HEK293T (cell line): ENCODE results near the gene IFNW1.

ENCODE experiments used
- CTCF ChIA-PET: fragments of 350-600 bp; formaldehyde crosslinking; extraction: SDS; loops from one replicate; lab custom pipeline; 2021; ENCODE audit warnings: antibody characterized with exemption, inconsistent platforms; lab: Yijun Ruan, JAX
- POLR2A ChIA-PET: fragments of 350-600 bp; formaldehyde crosslinking; extraction: SDS; loops from one replicate; lab custom pipeline; 2020; ENCODE audit warnings: antibody characterized with exemption, inconsistent platforms; lab: Yijun Ruan, JAX
- DNase-seq: peaks from one replicate; pipeline ENCODE4 v3.0.0; 2012; ENCODE audit warnings: mixed read lengths; ENCODE audit errors: extremely low spot score
- ARNT ChIP-seq: fragments of 450-650 bp; IDR thresholded peaks from 2 replicates; pipeline ENCODE4 v1.6.1; 2017; ENCODE audit warnings: mild to moderate bottlenecking
- BHLHE40 ChIP-seq: fragments of 450-650 bp; IDR thresholded peaks from 2 replicates; pipeline ENCODE4 v1.6.1; 2016; ENCODE audit warnings: mild to moderate bottlenecking, moderate library complexity, borderline replicate concordance
- CTBP1 ChIP-seq: fragments of 450-650 bp; IDR thresholded peaks from 2 replicates; pipeline ENCODE4 v1.6.1; 2016; ENCODE audit warnings: borderline replicate concordance
- ELF4 ChIP-seq: fragments of 450-650 bp; IDR thresholded peaks from 2 replicates; pipeline ENCODE4 v1.6.1; 2017; ENCODE audit warnings: antibody characterized with exemption
- FOXA1 ChIP-seq: fragments of 450-650 bp; IDR thresholded peaks from 2 replicates; pipeline ENCODE4 v1.6.1; 2016; ENCODE audit warnings: mild to moderate bottlenecking
- FOXK2 ChIP-seq: fragments of 450-650 bp; IDR thresholded peaks from 2 replicates; pipeline ENCODE4 v1.6.1; 2016; ENCODE audit warnings: mild to moderate bottlenecking
- FOXM1 ChIP-seq: fragments of 450-650 bp; IDR thresholded peaks from 2 replicates; pipeline ENCODE4 v1.6.1; 2017; ENCODE audit warnings: mild to moderate bottlenecking, borderline replicate concordance
- HDGF ChIP-seq: fragments of 450-650 bp; IDR thresholded peaks from 2 replicates; pipeline ENCODE4 v1.6.1; 2017; ENCODE audit warnings: antibody characterized with exemption, borderline replicate concordance
- L3MBTL2 ChIP-seq: fragments of 450-650 bp; conservative IDR thresholded peaks from 2 replicates; pipeline ENCODE4 v1.6.1; 2016; ENCODE audit warnings: mild to moderate bottlenecking
- LEF1 ChIP-seq: fragments of 450-650 bp; IDR thresholded peaks from 2 replicates; pipeline ENCODE4 v1.6.1; 2017; ENCODE audit warnings: mild to moderate bottlenecking, borderline replicate concordance
- NFRKB ChIP-seq: fragments of 450-650 bp; IDR thresholded peaks from 2 replicates; pipeline ENCODE4 v1.6.1; 2016; ENCODE audit warnings: mild to moderate bottlenecking, moderate library complexity
- PKNOX1 ChIP-seq: fragments of 450-650 bp; IDR thresholded peaks from 2 replicates; pipeline ENCODE4 v1.6.1; 2016
- SP1 ChIP-seq: fragments of 450-650 bp; IDR thresholded peaks from 2 replicates; pipeline ENCODE4 v1.6.1; 2017
- SUZ12 ChIP-seq: fragments of 450-650 bp; IDR thresholded peaks from 2 replicates; pipeline ENCODE4 v1.6.1; 2016; ENCODE audit warnings: mild to moderate bottlenecking
- TARDBP ChIP-seq: fragments of 450-650 bp; IDR thresholded peaks from 2 replicates; pipeline ENCODE4 v1.6.1; 2016
- ZNF384 ChIP-seq: fragments of 450-650 bp; IDR thresholded peaks from 2 replicates; pipeline ENCODE4 v1.6.1; 2016

IFNW1 gene

GRCh38 chr9:21096172-21096900 is 45.3 kb downstream of the IFNW1 start:
- TF ChIP-seq FOXM1 (no peak), SUZ12 (no peak), CTBP1 (no peak), ZNF384 (no peak), HDGF (no peak), ELF4 (no peak), L3MBTL2 (no peak), LEF1 (no peak), PKNOX1 (no peak), SP1 (no peak), BHLHE40 (no peak), ARNT (no peak), NFRKB (no peak), TARDBP (no peak), FOXK2 (no peak), FOXA1 (no peak)
- ChIA-PET CTCF (no interaction called here), POLR2A (no interaction called here)
- DNase-seq, result no peak

GRCh38 chr9:21095561-21095960 is 46.1 kb downstream of the IFNW1 start:
- POLR2A ChIA-PET, result no interaction called here
- TF ChIP-seq ARNT (no peak), TARDBP (no peak), ELF4 (no peak), SUZ12 (no peak), PKNOX1 (no peak), FOXK2 (no peak), BHLHE40 (no peak), L3MBTL2 (no peak), ZNF384 (no peak), CTBP1 (no peak), FOXM1 (no peak), HDGF (no peak), LEF1 (no peak), SP1 (no peak), NFRKB (no peak), FOXA1 (no peak)
- DNase-seq, result no peak
- CTCF ChIA-PET, result no interaction called here
